NCI-H226 (cell line): Measurements from ENCODE around the gene ACP7.
A peak's percentile ranks its signal among the peaks of the same experiment; 100 is the strongest.
"Not testable (repeated sequence)": the region's sequence is repeated elsewhere in the genome, so short reads cannot be mapped to it uniquely, and the experiment has no call there.

Experiments
- DNase-seq: peaks from one replicate; pipeline ENCODE4 v3.0.0-alpha.2; 2015

ACP7 gene

DNA sequence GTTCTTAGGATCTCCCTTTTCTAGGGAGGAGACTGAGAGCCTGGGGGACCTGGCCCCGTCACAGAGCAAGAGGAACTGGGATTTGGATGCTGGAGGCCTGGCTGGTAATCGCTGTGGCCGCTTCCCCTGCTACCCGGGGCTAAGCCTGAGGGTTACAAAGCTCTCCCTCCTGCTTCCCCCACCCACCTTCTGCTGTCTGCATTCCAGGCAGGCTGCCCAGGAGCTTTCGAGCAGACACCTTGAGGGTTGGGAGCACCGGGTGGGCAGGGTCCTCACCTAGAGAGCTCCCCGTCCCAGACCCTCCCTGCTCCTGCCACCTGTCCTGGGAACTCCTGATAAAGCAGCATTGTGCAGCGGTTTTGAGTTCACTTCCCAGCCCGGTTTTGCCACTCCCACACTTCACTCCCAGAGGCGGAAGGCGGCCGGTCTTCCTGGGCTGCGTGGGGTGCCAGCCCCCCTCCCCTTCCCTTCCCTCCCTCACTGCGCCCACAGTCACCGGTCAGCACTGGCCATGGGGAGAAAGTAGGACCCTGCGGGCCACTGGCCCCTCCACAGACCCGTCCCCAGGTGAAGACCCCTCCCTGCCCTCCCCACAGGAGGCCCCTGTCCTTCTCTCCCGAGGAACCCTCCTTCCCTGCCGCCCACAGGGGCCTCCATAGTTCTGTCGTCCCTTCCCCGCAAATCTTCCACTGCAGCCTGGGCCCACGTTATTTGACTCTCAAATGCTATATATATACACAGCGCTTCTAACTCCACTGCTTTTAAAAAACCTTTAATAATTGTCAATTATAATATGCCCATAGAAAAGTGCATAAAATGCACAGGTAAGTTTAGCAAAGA, 49.5 kb downstream of the ACP7 start:
- peak; percentile 70 for DNase-seq

DNA sequence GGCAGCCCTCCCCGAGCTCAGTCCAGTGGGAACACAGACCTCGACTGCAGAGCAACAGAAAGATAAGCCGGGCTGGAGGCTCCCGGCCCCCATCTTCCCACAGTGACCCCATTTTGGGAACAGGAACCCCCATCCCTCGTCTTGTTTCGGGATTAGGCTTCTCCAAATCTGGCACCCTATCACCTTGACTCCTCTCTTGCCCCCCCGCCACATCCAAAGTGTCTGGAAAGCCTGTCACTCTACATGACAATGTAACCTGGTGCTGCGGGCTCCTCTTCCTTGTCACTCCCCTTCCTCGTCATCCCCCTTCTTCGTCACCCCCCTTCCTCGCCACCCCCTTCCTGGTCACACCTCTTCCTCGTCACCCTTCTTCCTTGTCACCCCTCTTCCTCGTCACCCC, 51.5 kb downstream of the ACP7 start:
- DNase-seq, result no peak

DNA sequence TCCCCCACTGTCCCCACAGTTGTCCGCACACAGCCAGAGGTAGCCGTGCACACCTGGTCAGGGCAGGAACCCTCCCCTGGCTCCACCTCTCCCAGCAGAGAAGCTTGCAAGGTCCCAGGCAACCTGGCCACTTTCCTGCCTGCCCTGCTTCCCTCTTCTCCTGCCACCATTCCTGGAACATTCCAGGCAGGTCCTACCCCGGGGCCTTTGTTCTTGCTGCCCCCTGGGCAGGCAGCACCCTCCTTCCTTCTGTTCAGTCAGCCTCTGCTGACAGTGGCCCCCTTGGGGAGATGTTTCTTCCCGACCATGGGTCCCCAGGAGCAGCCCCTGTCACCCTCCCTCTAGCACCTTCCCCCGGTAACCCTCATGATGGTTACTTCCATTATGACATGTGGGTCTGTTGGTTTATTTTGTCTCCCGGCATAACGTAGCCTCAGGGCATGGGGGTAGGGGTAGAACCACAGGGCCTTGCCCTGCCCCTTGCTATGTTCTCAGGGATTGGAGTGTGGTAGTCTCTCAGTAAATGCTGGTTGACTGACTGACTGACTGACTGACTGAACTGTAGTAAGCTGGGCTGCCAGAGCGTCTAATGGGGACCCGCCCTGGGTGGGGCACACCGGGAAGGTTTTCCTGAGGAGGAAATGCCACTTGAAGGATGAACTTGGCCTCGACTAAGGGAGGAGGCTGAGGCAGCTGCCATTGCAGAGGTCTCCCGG, 52.2 kb downstream of the ACP7 start:
- DNase-seq, result no peak

DNA sequence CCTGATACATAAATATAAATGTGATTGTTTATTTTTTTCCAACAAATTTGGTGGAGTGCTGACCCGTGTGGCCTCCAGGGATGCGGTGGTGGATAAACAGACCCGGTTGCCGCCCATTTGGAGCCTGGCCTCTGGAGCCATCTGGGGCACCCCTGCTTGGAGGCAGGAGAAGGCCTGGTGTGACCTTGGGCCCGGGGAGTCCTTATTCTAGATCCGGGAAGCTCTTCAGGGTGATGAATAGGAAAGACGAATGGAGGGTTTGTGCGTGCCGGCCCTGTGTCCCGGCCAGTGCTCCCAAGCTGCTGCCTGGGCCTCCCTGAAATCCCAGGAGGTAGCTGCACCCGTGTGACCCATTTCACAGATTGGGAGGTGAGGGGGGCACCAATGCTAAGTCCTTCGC, 53.0 kb downstream of the ACP7 start:
- no peak for DNase-seq

DNA sequence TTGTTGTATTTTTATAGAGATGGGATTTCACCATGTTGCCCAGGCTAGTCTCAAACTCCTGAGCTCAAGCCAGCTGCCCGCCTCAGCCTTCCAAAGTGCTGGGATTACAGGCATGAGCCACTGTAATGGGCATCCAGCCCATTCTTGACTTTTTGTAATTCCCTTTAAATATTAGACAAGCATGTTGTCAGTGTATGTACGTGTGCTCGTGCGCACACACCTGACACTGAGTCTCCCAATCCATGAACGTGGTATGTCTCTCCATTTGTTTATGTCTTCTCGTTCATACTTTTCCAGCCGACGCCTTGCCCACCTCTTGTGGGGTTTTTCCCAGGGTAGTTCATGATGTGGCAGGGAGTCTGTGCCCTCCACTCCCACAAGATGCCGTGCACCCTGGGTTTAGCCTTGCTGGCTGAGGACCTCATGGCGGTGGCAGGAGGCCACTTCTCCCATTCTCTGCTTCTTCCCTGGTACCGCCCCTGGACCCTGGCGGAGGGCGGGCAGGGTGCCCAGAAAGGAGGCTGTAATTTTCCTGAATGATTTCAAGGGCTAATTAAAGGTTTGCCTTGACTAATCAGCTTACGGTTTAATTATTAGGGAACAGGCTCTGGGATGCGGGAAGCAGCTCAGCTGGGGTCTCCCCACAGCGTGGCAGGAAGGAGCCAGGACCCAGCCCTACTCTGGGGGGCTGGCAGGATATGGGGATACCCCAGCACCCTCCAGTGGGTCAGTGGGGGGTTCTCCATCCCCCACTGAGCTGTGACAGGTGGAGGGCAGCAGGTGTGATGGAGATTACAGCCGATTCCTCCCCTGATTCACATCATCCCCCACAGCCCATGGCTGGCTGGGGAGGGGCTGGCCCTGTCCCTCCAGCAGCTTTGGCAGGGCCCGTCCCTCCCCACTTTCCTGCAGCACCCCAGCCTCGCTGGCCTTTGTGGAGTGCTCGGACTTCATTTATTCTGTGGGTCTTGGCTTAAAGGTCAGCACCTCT, 54.3 kb downstream of the ACP7 start:
- peak; percentile 23 for DNase-seq

DNA sequence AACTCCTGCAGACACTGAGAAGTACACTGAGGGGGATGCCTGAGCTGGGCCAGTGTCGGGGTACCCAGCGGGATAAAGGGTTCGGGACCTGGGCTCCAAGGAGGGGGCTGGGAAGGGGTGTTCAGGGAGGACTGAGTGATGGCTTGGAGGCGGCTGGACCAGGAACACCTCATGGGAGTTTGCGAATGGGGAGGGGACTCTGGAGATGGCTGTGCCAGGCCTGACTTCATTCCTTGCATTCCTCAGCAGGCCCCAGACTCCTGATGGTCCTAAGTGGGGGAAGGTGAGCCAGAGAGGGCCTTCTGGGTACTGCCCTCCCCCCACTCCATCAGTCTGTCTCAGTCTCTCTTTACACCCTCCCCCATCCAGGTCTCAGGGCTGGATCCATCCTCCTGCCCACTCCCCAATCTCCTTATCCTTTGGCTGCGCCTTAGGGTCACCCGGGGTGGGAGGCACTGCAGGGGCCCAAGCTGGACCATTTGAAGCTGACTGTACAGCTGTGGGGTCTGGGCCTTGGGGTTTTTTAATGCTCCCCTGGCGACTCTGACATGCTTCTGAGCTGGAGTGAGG, 55.2 kb downstream of the ACP7 start:
- peak; percentile 75 for DNase-seq

DNA sequence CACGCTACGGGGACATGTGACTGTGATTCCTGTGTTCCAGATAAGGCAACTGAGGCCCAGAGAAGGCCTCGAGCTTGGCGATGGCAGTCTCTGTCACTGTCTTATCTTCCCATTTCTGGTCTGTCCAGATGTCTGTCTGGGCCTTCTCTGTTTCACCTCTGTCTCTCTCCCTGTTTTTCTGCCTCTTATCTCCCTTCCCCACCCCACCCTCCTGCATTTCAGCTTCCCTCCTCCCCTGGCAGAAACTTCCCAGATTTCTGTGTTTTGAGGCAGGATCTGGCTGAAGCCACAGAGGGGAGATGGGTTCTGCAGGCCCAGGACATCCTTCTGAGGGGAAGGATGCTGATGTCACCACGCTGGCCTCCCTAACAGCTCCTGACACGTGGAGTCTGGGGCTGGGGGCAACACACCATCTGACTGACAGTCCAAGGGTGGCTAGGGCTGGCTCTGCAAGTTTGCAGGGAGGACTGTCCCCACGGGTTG, 55.8 kb downstream of the ACP7 start:
- DNase-seq, result no peak

DNA sequence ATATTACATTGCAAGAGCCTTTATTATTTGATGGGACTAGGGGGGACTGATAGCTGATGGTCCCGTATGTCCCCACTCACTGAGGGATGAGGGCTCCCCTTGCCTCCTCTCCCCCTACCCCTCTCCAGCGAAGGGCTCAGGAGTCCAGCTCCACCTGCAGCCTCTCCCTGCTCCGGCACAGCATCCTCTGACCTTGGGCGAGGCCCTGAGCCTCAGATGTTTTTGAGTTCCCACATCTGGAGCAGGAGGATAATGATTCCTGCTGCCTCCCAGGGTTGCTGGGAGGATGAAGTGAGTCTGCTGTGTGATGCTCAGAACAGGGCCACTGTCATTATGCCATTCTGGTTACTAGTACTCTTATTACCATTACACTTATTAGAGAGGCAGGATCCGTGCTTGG, 56.4 kb downstream of the ACP7 start:
- no peak for DNase-seq

DNA sequence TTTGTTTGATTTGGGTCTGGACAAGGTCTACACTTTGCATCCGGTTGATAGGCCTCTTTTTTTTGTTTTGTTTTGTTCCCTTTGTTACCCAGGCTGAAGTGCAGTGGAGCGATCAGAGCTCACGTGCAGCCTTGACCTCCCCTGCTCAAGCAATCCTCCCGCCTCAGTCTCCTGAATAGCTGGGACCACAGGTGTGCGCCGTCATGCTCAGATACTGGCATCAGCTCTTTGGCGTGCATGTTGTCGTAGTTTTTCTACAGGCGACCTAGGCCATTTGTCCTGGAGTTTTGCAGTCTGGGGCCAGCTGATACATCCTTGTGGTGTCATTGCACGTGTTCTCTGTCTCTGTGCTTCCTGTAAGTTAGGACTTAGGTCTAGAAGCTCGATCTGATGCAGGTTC, 57.8 kb downstream of the ACP7 start:
- DNase-seq, result no peak

DNA sequence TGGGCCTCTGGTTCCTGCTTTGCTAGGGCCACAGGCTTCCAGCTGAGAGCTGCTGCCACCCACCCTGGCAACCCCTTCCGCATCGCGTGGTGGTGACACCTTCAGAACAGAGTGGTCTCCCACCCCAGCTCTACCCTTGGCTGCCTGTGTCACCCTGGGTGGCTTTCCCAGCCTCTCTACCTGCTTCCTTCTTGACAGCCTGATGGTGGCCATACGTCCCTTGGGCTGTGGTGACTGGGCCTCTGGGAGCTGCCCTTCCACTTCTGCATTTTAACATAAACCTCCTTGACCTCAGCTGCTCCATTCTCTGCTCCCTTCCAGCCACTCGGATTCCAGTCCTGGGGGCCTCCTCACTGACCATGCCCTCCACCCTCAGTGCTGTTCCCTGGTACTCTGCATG, 58.5 kb downstream of the ACP7 start:
- no peak for DNase-seq

DNA sequence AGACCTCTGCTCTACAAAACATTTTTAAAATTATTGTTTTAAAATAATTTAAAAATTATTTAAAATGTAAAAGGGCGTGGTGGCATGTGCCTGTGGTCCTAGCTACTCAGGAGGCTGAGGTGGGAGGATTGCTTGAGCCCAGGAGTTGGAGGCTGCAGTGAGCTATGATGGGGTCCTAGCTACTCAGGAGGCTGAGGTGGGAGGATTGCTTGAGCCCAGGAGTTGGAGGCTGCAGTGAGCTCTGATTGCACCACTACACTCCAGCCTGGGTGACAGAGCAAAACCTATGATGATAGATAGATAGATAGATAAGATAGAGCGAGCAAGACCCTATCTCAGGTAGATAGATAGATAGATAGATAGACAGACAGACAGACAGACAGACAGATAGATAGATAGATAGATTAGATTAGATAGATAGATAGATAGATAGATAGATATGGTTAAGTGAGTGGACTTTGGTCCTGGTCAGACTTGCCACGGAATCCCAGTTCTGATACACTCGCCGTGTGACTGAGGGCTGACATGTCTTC, 59.7 kb downstream of the ACP7 start:
- DNase-seq, result not testable (repeated sequence)

DNA sequence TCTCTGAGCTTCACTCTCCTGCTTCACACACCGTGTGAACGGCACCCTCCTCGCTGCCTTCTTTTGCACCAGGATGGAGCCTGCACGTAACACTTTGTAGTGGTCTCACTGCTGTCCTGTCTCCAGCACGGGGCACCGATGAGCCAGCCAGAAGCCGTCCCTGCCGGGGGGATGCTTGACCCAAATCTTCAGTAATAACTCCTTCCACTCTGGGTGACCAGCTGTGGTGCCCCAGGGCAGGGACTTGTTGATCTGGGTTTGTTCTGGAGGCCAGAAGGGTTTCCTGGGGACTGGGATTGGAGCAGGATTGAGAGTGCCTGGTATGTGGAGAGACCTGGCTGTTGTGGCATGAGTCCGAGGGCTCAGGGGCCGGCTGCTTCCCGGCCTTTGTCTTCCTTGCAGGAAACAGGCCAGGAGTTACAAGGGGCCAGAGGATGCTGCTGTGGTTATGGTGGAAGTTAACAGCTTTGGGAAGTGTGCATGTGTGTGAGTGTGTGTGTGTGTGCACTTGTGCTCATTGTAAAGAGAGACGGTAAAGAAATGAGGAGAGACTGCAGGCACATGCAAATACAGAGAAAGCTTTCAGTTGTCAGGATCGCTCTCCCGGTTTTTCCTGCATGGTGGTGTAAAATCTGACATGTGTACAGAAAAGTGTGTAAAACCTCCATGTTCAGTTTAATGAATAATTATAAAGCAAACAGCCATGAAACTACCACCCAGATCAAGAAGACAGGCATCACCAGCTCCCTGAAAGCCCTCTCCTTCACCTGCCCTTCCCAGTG, 60.3 kb downstream of the ACP7 start:
- no peak for DNase-seq

DNA sequence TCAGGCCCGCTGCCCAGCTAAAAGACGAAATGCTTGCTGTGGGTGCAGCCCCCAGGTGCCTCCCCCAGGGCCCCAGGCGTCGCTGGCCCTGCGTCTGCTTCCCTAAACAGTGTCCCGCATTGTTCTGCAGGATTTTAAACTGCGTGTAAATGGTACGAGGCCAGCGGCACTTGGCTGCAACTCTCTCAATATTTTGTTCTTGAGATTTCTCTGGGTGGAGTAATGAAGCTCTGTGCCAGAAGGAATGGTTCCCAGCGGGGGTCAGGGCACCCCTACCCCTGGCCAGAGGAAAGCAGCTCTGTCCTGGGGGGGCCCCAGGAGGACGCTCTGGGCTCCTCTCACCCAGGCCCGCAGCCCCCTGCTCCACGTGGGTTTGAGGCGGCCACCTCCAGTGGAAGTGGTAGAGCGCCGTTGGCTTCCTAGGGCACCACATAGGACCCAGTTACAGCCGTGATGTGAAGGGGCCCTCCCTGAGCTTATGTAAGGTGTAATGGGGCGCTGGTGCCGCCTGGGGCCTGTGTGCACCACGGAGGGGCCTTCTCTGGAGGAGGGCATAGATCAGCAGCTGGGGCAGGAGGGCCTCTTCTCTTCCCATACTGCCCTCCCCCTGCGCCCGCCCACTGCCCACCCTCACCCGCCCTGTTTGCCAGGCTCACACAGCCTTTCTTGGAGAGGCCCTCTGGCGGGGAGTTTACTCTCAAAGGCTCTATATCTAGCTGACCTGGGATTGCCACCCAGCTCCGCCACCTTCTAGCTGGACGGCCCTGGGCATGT, 61.2 kb downstream of the ACP7 start:
- no peak for DNase-seq

DNA sequence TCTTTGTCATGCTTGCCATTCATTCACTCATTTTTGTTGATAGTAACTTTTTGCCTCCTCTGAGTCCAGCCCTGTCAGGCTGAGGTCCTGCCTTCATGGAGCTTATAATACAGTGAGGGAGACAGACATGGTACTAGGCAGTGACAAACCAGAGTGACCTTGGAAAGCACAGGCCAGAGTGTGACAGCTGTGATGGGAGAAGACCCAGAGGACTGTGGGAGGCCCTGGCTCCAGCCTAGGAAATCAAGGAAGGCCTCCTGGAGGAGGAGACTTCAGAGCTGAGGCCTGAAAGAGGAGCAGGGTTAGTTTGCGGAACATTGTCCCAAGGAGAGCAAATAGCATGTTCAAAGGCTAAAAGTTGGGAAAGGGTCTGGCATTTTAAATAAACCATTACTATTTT, 61.9 kb downstream of the ACP7 start:
- DNase-seq, result no peak

DNA sequence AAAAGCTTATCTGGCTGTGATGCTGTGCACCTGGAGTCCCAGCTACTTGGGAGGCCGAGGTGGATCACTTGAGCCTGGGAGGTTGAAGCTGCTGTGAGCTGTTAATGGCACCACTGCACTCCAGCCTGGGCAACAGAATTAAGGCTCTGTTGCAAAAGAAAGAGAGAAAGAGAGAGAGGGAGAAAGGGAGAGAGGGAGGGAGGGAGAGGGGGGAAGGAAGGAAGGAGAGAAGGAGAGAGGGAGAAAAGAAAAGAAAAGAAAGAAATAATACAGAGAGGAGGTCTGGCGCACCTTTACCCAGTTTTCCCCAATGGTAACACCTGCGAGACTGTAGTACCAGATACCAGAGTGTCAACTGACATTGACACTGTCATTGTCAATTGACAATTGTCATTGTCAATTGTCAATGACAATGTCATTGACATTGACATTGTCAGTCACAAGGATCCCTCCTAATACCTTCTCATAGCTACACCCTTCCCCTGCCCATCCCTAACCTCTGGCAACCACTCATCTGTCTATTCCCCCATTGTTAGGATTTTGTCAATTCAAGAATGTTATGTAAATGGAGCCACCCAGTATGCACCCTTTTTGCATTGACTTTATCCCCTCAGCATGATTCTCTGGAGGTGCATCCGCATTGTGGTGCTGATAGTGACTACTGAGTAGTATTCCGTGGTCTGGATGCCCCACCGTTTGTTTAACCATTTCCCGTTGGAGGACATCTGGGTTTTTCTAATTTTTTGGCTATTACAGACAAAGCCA, 62.7 kb downstream of the ACP7 start:
- DNase-seq, result no peak

DNA sequence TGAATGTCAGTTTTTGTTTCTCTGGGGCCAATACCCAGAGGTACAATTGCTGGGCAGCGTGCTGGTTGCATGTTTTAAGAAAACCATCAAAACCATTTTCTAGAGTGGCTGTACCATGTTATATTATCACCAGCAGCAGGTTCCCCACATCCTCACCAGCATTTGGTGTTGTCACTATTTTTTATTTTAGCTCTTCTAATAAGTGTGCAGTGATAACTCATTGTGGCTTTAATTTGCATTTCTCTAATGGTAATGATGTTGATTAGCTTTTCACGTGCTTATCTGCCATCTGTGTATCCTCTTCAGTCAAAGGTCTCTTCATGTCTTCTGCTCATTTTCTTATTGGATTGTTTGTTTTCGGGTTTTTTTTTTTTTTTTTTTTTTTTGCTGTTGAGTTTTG, 63.3 kb downstream of the ACP7 start:
- DNase-seq, result no peak

DNA sequence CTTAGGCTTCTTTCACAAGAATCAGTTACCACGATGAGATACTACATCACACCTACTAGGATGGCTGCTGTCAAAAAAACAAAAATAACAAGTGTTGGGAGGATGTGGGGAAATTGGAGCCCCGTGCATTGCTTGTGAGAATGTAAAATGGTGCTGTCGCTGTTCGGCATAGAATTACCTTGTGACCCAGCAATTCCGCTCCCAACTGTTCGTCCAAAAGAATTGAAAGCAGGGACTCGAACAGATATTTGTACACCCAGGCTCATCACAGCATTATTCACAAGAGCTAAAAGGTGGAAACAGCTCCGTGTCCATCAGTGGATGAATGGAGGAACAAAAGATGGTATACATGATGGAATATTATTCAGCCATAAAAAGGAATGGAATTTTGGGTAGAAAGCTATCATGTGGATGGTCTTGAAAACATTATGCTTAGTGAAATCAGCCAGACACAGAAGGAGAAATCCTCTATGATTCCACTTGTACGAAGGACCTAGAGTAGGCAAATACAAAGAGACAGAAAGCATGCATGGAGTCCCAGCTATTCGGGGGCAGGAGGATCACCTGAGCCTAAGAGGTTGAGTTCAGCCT, 64.9 kb downstream of the ACP7 start:
- no peak for DNase-seq

DNA sequence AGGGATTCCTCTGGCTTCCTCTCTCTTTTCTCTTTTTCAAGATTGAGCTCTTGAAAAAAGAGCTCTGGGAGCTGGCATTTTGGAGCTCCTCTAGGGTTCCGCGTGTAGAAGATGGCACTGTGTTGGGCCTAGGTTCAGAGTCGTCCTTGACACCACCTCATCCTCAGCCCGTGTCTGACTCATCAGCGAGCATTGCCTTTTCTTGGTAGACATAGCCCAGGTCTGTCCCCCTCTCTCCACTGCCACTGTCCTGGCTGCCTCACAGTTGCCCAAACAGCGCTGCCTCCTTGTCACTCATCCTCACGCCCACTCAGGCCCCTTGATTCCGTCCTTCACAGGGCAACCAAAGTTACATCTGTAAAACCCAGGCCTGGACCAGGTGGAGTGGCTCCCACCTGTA, 66.1 kb downstream of the ACP7 start:
- DNase-seq, result no peak

DNA sequence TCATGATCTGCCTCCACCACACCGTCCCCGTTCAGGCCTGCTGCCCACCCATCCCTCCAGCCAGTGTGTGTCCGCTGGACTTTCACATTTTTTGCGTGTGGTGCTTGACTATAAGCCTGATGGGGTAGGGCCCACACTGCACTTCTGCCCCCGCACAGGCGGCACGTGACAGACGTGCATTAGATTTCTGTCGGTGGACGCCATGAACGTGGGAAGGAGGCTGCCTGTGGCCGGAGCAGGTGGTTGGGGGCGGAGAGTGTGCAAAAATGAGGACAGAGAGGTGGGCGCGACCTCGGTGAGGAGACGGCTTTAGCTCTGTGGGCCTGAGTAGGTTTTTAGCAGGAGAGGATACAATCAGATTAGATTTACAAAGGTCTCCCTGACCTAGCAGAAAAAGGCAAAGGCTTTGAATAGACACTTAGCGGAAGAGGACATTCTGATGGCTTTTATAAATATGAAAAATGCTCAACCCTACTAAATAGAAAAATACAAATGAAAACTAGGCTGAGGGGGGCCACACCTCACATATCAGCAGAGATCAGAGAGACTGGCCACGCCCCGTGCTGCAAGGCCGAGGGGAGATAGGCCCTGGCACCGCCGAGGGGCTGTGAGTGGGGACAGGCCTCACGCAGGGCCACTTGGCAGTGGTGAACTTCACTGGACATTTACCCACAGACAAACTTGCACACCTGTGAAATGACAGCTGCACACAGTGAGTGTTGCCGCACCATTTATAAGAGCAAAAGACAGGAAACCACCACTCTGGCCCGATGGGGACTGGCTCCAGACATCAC, 66.8 kb downstream of the ACP7 start:
- no peak for DNase-seq
